ENCODE measurements around the gene ZBTB7B.

- TF ChIP-seq CTCF (IDR thresholded peaks at IDR 0.05) (no peak), EZH2 (IDR thresholded peaks at IDR 0.05; ENCODE audit: borderline replicate concordance, insufficient read depth, low read depth, low read length, poor library complexity, severe bottlenecking) (no peak)
Measured at GRCh38 chr1:155014709-155015508, 12.3 kb downstream of the ZBTB7B start.
